H1 (cell line): ENCODE measurements around the gene ALG6.

Source experiments
- JUND ChIP-seq: IDR thresholded peaks from 2 replicates; pipeline ENCODE4 v1.6.1; 2011; ENCODE audit warnings: mild to moderate bottlenecking, improper control_type of control experiment, low read length
- POLR2AphosphoS5 ChIP-seq: IDR thresholded peaks from 2 replicates; pipeline ENCODE4 v1.6.1; 2011; ENCODE audit warnings: low read depth, low read length
- SIN3A ChIP-seq, 2 experiments: IDR thresholded peaks in 1 of 2; conservative IDR thresholded peaks in 1 of 2; 2 replicates each; pipeline ENCODE4 v1.6.1; 2011 to 2012; ENCODE audit warnings: low read length in 2 of 2, improper control_type of control experiment in 1 of 2, low read depth in 1 of 2, mild to moderate bottlenecking in 1 of 2
- YY1 ChIP-seq: IDR thresholded peaks from 2 replicates; pipeline ENCODE4 v1.6.1; 2011; ENCODE audit warnings: low read depth, mild to moderate bottlenecking, low read length
- TF ChIP-seq, protein P1 (sequence below), 3 experiments: IDR thresholded peaks; 1 replicate in 2 of 3; 2 replicates in 1 of 3; pipeline versions ENCODE4 v1.5.1 to v1.6.1; 2011; ENCODE audit warnings: low read length in 3 of 3, mild to moderate bottlenecking in 3 of 3, inconsistent platforms in 2 of 3, low read depth in 1 of 3, moderate library complexity in 1 of 3; ENCODE audit not compliant: insufficient read depth in 1 of 3; ENCODE audit errors: control extremely low read depth in 1 of 3
- TF ChIP-seq, protein P2 (sequence below): IDR thresholded peaks from 2 replicates; pipeline ENCODE4 v1.6.1; 2012; ENCODE audit warnings: inconsistent platforms

DNA sequence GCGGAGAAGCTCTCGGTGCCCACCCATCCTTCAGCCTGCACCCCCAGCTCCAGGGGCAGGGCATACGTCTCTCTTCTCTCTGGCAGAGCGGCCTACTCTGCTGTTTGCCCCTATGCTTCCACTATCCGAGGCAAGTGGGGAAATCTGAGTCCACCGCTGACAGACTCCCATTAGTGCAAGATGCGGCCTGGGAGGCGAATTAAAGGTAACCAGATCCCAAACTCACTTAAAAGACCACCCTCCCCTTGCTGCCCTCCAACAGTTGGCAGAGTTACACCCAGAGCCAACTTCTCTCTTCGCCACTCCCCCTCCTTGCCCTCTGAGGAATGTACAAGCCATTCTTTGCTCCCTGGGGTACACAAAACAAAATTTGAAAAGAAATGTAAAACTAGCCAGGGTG, 38.6 kb upstream of the ALG6 start:
- TF ChIP-seq YY1 (no peak), SIN3A (conservative IDR thresholded peaks at IDR 0.05 in 1 of 2, IDR thresholded peaks at IDR 0.05 in 1 of 2; ENCODE audit: low read depth in 1 of 2, low read length in 2 of 2) (no peak), POLR2AphosphoS5 (no peak), JUND (no peak)
- TF ChIP-seq, protein P1, sequence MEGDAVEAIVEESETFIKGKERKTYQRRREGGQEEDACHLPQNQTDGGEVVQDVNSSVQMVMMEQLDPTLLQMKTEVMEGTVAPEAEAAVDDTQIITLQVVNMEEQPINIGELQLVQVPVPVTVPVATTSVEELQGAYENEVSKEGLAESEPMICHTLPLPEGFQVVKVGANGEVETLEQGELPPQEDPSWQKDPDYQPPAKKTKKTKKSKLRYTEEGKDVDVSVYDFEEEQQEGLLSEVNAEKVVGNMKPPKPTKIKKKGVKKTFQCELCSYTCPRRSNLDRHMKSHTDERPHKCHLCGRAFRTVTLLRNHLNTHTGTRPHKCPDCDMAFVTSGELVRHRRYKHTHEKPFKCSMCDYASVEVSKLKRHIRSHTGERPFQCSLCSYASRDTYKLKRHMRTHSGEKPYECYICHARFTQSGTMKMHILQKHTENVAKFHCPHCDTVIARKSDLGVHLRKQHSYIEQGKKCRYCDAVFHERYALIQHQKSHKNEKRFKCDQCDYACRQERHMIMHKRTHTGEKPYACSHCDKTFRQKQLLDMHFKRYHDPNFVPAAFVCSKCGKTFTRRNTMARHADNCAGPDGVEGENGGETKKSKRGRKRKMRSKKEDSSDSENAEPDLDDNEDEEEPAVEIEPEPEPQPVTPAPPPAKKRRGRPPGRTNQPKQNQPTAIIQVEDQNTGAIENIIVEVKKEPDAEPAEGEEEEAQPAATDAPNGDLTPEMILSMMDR (IDR thresholded peaks at IDR 0.05; ENCODE audit: control extremely low read depth in 1 of 3, insufficient read depth in 1 of 3, low read depth in 1 of 3, low read length in 3 of 3) = no peak
- TF ChIP-seq, protein P2, sequence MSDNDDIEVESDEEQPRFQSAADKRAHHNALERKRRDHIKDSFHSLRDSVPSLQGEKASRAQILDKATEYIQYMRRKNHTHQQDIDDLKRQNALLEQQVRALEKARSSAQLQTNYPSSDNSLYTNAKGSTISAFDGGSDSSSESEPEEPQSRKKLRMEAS = no peak
